GM23338 (cell line): ENCODE data around the gene FAM76B. TPM values are rescaled to one million over a fixed set of nuclear protein-coding genes. Genes with fewer than 3 reads are reported as not detected.

Experiments used
- ATAC-seq: fragments of 200-7000 bp; cut with Tn5 transposase; 3 replicates; pipeline ENCODE4 v1.9.1; 2020
- DNase-seq: peaks from one replicate; pipeline ENCODE4 v3.0.0-alpha.2; 2015; ENCODE audit warnings: low spot score
- H2AFZ ChIP-seq: fragments of 200-600 bp; sonication (generic); 2 replicates; pipeline ENCODE4 v1.8.0; 2016; ENCODE audit warnings: antibody characterized with exemption, mild to moderate bottlenecking, moderate library complexity
- H3F3A ChIP-seq: fragments of 200-600 bp; sonication (generic); replicated peaks from 2 replicates; pipeline ENCODE4 v1.8.0; 2017; ENCODE audit warnings: antibody characterized with exemption, mixed run types, low read depth
- H3K27ac ChIP-seq: fragments of 200-600 bp; sonication (generic); 2 replicates; pipeline ENCODE4 v1.6.1; 2016; ENCODE audit warnings: low read depth
- H3K27me3 ChIP-seq: fragments of 200-600 bp; sonication (generic); 2 replicates; pipeline ENCODE4 v1.8.0; 2016; ENCODE audit warnings: mild to moderate bottlenecking, mixed run types, moderate library complexity; ENCODE audit not compliant: insufficient read depth
- H3K36me3 ChIP-seq: fragments of 200-600 bp; sonication (generic); 2 replicates; pipeline ENCODE4 v1.8.0; 2016; ENCODE audit warnings: mild to moderate bottlenecking; ENCODE audit not compliant: insufficient read depth
- H3K4me1 ChIP-seq: fragments of 200-600 bp; sonication (generic); 2 replicates; pipeline ENCODE4 v1.8.0; 2016; ENCODE audit warnings: mild to moderate bottlenecking, moderate library complexity; ENCODE audit not compliant: insufficient read depth
- H3K4me2 ChIP-seq: fragments of 200-600 bp; sonication (generic); 2 replicates; pipeline ENCODE4 v1.7.1; 2017; ENCODE audit warnings: mixed run types
- H3K4me3 ChIP-seq: fragments of 200-600 bp; sonication (generic); 2 replicates; pipeline ENCODE4 v1.6.1; 2016; ENCODE audit warnings: mixed run types
- H3K79me2 ChIP-seq: fragments of 200-600 bp; sonication (generic); replicated peaks from 2 replicates; pipeline ENCODE4 v1.8.0; 2017; ENCODE audit warnings: mild to moderate bottlenecking; ENCODE audit not compliant: insufficient read depth
- H3K9me2 ChIP-seq: fragments of 200-600 bp; sonication (generic); 2 replicates; pipeline ENCODE4 v1.8.0; 2017; ENCODE audit not compliant: insufficient read depth
- H4K20me1 ChIP-seq: fragments of 200-600 bp; sonication (generic); replicated peaks from 2 replicates; pipeline ENCODE4 v1.8.0; 2017; ENCODE audit warnings: mild to moderate bottlenecking; ENCODE audit not compliant: insufficient read depth
- H3K27ac Mint-ChIP-seq: 2 replicates; pipeline ENCODE4 v1.8.0; 2020; ENCODE audit warnings: inconsistent platforms, mild to moderate bottlenecking, moderate library complexity, mixed read lengths
- H3K27me3 Mint-ChIP-seq: 3 replicates; pipeline ENCODE4 v1.8.0; 2022; ENCODE audit warnings: low read depth, mild to moderate bottlenecking, moderate library complexity, mixed read lengths, inconsistent platforms; ENCODE audit not compliant: insufficient read depth, poor library complexity
- H3K36me3 Mint-ChIP-seq: 3 replicates; pipeline ENCODE4 v1.8.0; 2021; ENCODE audit warnings: low read depth, mild to moderate bottlenecking, inconsistent platforms, moderate library complexity, mixed read lengths
- H3K4me1 Mint-ChIP-seq: 3 replicates; pipeline ENCODE4 v1.8.0; 2020; ENCODE audit warnings: mild to moderate bottlenecking, inconsistent platforms, mixed read lengths
- H3K4me3 Mint-ChIP-seq: 3 replicates; pipeline ENCODE4 v1.8.0; 2021; ENCODE audit warnings: moderate library complexity, mild to moderate bottlenecking, inconsistent platforms, mixed read lengths
- H3K9me3 Mint-ChIP-seq: 3 replicates; pipeline ENCODE4 v1.8.0; 2020; ENCODE audit warnings: moderate library complexity, mild to moderate bottlenecking, inconsistent platforms, mixed read lengths
- CREB1 ChIP-seq: fragments of 250-450 bp; sonication (Bioruptor Pico); IDR thresholded peaks from 2 replicates; pipeline ENCODE4 v1.5.0; 2020; ENCODE audit warnings: low read depth, mild to moderate bottlenecking, moderate library complexity
- EZH2 ChIP-seq: fragments of 200-600 bp; sonication (generic); IDR thresholded peaks from one replicate; pipeline ENCODE4 v1.8.0; 2017; ENCODE audit warnings: antibody characterized with exemption, mild to moderate bottlenecking, low read depth; ENCODE audit not compliant: unreplicated experiment
- JUNB ChIP-seq: IDR thresholded peaks from one replicate; pipeline ENCODE4 v1.6.1; 2016; ENCODE audit warnings: antibody characterized with exemption; ENCODE audit not compliant: unreplicated experiment
- NANOG ChIP-seq: IDR thresholded peaks from 2 replicates; pipeline ENCODE4 v1.6.1; 2016; ENCODE audit warnings: antibody characterized with exemption, borderline replicate concordance
- POLR2AphosphoS5 ChIP-seq: IDR thresholded peaks from 2 replicates; pipeline ENCODE4 v1.6.1; 2016; ENCODE audit warnings: antibody characterized with exemption, low read depth
- STAT1 ChIP-seq: IDR thresholded peaks from one replicate; pipeline ENCODE4 v1.6.1; 2016; ENCODE audit warnings: antibody characterized with exemption; ENCODE audit not compliant: unreplicated experiment
- ZNF114 ChIP-seq: fragments of 250-450 bp; sonication (Bioruptor Pico); IDR thresholded peaks from 2 replicates; pipeline ENCODE4 v1.5.0; 2020; ENCODE audit warnings: mild to moderate bottlenecking, moderate library complexity
- ZNF331 ChIP-seq: fragments of 250-450 bp; sonication (Bioruptor Pico); IDR thresholded peaks from 2 replicates; pipeline ENCODE4 v1.5.0; 2020; ENCODE audit warnings: low read depth, mild to moderate bottlenecking, moderate library complexity
- polyA plus RNA-seq: library from polyadenylated mRNA; unstranded; fragments of >200 nt; fragmentation: Nextera tagmentation; extraction: Ambion mirVana; gene quantifications from 2 replicates; pipeline ENCODE4 v1.2.1, GENCODE V29; 2016
- total RNA-seq: library from RNA; depleted of rRNA; stranded (reverse); fragments of >200 nt; shearing (Covaris generic); gene quantifications from 2 replicates; pipeline ENCODE4 v1.2.3, GENCODE V29; 2014
- TF ChIP-seq, protein P1 (sequence below), 2 experiments: fragments of 200-600 bp in 1 of 2; sonication (generic) in 1 of 2; conservative IDR thresholded peaks; 2 replicates each; pipeline versions ENCODE4 v1.5.1 to v1.6.1; 2016 to 2017; ENCODE audit warnings: antibody characterized with exemption in 2 of 2, low read depth in 2 of 2, mild to moderate bottlenecking in 2 of 2, moderate library complexity in 1 of 2
- TF ChIP-seq, protein P2 (sequence below): IDR thresholded peaks from 2 replicates; pipeline ENCODE4 v1.6.1; 2016; ENCODE audit warnings: antibody characterized with exemption
- TF ChIP-seq, protein P3 (sequence below): IDR thresholded peaks from one replicate; pipeline ENCODE4 v1.6.1; 2018; ENCODE audit warnings: antibody characterized with exemption; ENCODE audit not compliant: unreplicated experiment

FAM76B gene
- total and polyA plus RNA-seq, 2 experiments from 2014 or later = 21.1 to 37.9 TPM

DNA sequence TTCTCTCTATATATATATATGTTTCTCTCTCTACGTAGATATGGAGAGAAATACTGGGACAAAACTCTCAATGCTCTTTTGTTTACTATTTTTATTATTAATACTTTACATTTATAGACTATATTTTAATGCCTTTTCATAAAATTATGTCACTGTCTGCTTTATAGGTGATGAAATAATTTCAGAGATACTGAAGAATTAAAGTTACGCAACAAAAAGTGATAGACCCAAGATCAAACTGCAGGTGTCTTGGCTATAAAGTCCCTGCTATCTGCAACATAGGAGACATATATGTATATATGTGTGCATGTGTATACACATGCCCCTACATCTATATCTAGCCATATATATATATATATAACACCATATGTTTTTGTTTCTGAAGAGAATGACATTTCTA is 60.8 kb downstream of the FAM76B start:
- Histone ChIP-seq H3K4me3 (no peak overlapping the region), H4K20me1 (no peaks in the 10 kb centered on the region), H3F3A (no peaks in the 10 kb centered on the region), H3K4me2 (no peak overlapping the region), H3K9me2 (no peaks in the 10 kb centered on the region), H3K36me3 (no peaks in the 10 kb centered on the region), H3K79me2 (no peaks in the 10 kb centered on the region), H3K27ac (no peak overlapping the region), H3K4me1 (no peaks in the 10 kb centered on the region), H3K27me3 (no peaks in the 10 kb centered on the region), H2AFZ (no peak overlapping the region)
- Mint-ChIP-seq H3K36me3 (no peaks in the 10 kb centered on the region), H3K27me3 (no peaks in the 10 kb centered on the region), H3K9me3 (no peaks in the 10 kb centered on the region; the same call in 2 of the 3 replicates), H3K27ac (no peak overlapping the region), H3K4me3 (no peak overlapping the region), H3K4me1 (0 out of 3 replicates have a peak, but pooled peaks cover 2% of the 10 kb centered on the region)
- no peak for DNase-seq
- TF ChIP-seq JUNB = no peak
- no peak for TF ChIP-seq ZNF331 (CRISPR knock-in tag)
- TF ChIP-seq, protein P1, sequence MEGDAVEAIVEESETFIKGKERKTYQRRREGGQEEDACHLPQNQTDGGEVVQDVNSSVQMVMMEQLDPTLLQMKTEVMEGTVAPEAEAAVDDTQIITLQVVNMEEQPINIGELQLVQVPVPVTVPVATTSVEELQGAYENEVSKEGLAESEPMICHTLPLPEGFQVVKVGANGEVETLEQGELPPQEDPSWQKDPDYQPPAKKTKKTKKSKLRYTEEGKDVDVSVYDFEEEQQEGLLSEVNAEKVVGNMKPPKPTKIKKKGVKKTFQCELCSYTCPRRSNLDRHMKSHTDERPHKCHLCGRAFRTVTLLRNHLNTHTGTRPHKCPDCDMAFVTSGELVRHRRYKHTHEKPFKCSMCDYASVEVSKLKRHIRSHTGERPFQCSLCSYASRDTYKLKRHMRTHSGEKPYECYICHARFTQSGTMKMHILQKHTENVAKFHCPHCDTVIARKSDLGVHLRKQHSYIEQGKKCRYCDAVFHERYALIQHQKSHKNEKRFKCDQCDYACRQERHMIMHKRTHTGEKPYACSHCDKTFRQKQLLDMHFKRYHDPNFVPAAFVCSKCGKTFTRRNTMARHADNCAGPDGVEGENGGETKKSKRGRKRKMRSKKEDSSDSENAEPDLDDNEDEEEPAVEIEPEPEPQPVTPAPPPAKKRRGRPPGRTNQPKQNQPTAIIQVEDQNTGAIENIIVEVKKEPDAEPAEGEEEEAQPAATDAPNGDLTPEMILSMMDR (conservative IDR thresholded peaks at IDR 0.05; ENCODE audit: low read depth in 2 of 2) = no peak
- TF ChIP-seq, protein P2, sequence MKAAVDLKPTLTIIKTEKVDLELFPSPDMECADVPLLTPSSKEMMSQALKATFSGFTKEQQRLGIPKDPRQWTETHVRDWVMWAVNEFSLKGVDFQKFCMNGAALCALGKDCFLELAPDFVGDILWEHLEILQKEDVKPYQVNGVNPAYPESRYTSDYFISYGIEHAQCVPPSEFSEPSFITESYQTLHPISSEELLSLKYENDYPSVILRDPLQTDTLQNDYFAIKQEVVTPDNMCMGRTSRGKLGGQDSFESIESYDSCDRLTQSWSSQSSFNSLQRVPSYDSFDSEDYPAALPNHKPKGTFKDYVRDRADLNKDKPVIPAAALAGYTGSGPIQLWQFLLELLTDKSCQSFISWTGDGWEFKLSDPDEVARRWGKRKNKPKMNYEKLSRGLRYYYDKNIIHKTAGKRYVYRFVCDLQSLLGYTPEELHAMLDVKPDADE = no peak
- TF ChIP-seq STAT1 = no peak
- no peak for TF ChIP-seq CREB1 (CRISPR knock-in tag)
- no peak for TF ChIP-seq NANOG
- TF ChIP-seq, protein P3, sequence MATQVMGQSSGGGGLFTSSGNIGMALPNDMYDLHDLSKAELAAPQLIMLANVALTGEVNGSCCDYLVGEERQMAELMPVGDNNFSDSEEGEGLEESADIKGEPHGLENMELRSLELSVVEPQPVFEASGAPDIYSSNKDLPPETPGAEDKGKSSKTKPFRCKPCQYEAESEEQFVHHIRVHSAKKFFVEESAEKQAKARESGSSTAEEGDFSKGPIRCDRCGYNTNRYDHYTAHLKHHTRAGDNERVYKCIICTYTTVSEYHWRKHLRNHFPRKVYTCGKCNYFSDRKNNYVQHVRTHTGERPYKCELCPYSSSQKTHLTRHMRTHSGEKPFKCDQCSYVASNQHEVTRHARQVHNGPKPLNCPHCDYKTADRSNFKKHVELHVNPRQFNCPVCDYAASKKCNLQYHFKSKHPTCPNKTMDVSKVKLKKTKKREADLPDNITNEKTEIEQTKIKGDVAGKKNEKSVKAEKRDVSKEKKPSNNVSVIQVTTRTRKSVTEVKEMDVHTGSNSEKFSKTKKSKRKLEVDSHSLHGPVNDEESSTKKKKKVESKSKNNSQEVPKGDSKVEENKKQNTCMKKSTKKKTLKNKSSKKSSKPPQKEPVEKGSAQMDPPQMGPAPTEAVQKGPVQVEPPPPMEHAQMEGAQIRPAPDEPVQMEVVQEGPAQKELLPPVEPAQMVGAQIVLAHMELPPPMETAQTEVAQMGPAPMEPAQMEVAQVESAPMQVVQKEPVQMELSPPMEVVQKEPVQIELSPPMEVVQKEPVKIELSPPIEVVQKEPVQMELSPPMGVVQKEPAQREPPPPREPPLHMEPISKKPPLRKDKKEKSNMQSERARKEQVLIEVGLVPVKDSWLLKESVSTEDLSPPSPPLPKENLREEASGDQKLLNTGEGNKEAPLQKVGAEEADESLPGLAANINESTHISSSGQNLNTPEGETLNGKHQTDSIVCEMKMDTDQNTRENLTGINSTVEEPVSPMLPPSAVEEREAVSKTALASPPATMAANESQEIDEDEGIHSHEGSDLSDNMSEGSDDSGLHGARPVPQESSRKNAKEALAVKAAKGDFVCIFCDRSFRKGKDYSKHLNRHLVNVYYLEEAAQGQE = no peak
- TF ChIP-seq ZNF114 (CRISPR knock-in tag) = no peak
- no peak for TF ChIP-seq EZH2
- TF ChIP-seq POLR2AphosphoS5 = no peak
- ATAC-seq = no peak
